OCI-LY3 (cell line): Measurements from ENCODE around the gene SACM1L.

Source experiments
- EZH2phosphoT487 ChIP-seq: fragments of 200-600 bp; shearing (Covaris generic); IDR thresholded peaks from 2 replicates; pipeline ENCODE4 v1.6.1; 2018; ENCODE audit warnings: antibody characterized with exemption, mixed run types, low read depth
- TF ChIP-seq, protein P1 (sequence below): fragments of 200-600, 300-600 bp; sonication (generic); IDR thresholded peaks from 2 replicates; pipeline ENCODE4 v1.5.1; 2014; ENCODE audit warnings: antibody characterized with exemption, low read length, low read depth

- TF ChIP-seq, protein P1, sequence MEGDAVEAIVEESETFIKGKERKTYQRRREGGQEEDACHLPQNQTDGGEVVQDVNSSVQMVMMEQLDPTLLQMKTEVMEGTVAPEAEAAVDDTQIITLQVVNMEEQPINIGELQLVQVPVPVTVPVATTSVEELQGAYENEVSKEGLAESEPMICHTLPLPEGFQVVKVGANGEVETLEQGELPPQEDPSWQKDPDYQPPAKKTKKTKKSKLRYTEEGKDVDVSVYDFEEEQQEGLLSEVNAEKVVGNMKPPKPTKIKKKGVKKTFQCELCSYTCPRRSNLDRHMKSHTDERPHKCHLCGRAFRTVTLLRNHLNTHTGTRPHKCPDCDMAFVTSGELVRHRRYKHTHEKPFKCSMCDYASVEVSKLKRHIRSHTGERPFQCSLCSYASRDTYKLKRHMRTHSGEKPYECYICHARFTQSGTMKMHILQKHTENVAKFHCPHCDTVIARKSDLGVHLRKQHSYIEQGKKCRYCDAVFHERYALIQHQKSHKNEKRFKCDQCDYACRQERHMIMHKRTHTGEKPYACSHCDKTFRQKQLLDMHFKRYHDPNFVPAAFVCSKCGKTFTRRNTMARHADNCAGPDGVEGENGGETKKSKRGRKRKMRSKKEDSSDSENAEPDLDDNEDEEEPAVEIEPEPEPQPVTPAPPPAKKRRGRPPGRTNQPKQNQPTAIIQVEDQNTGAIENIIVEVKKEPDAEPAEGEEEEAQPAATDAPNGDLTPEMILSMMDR, result no peak
- no peak for TF ChIP-seq EZH2phosphoT487
Observed at GRCh38 chr3:45794177-45794560, 105.0 kb downstream of the SACM1L start.
